HG02884 (cell line): ENCODE data around the gene GPR162.
A peak's percentile ranks its signal among the peaks of the same experiment; 100 is the strongest.
"Not testable (repeated sequence)": the region's sequence is repeated elsewhere in the genome, so short reads cannot be mapped to it uniquely, and the experiment has no call there.

Experiments
- ATAC-seq: cut with Tn5 transposase; IDR thresholded peaks from one replicate; pipeline ENCODE4 v1.9.1; 2021; ENCODE audit warnings: mild to moderate bottlenecking, moderate library complexity; ENCODE audit not compliant: unreplicated experiment

The GPR162 gene

DNA sequence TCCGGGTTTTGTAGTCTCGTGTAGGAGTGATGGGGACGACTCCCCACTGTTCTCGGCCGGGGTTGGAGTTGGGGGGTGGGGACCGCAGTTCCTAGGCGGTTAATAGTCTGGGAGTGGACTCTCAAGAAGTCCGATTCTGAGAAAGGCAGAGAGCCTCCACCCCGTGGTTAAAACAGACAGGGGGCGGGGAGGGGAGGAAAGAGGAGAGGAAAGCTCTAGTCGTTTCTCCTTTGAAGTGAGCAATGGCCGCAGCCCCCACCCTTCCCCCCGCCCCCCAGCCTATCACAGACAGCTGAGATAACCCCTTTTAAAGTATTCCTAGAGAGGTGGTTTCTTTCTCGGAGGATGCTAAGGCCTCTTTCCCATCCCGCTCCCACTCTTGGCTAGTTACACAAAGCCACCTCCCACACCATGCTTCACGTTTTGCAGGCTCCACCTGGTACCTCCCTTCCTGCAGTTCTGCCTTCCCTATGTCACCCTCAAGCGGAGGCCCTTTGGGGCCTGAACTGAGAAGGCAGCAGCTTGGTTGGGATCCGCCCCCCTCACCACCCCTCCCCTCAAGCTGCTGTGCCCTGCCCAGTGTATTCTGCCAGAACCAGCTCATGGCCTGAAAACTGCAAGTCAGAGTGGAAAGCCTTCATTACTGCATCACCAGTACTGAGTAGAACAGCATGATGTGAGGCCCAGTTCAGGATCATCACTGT lies 31.2 kb downstream of the GPR162 start:
- ATAC-seq: no peak

DNA sequence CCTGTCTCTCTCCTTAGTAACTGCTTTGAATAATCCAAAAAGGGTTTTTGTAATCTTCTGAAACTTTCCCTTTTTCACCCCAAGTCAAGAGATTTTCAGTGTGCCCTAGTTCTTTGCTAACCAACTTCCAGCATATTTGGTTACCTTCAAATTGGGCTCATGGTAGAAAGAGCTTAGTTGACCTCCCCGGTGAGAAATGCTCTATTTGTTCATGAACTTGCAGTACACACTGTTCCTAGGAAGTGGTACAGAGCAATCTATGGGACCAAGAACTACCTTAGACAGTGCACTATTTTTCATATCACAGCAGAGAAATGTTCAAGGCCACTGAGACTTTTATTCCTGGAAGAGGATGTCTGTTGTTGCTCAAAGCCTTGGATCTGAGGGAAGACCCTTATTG lies 32.0 kb downstream of the GPR162 start:
- ATAC-seq: no peak

DNA sequence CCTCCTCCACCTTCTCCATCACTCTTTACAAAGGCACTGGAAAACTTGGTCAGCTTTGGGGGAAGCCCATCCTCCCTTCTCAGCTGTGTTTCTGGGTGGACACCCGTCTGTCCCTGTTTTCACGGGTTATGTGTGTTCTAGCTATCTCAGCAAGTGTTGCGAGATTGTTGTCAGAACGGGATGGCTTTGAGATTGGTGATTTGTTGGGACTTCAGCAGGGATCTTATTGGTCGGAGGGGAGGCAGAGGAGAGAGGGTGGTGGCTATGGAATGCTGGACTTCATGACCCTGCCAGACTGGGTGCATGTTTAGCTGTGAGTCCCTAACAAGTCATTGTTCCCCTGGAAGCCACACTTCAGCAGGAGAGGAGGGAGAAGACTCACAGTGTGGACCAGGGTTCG lies 32.4 kb downstream of the GPR162 start:
- no peak for ATAC-seq

- no peak for ATAC-seq
These were observed 33.7 kb downstream of the GPR162 start for GRCh38 chr12:6855322-6855721.

GRCh38 chr12:6858799-6859198 lies 37.2 kb downstream of the GPR162 start:
- ATAC-seq: no peak

GRCh38 chr12:6860116-6860515 lies 38.5 kb downstream of the GPR162 start:
- ATAC-seq: no peak

GRCh38 chr12:6860942-6861341 lies 39.3 kb downstream of the GPR162 start:
- ATAC-seq: no peak

GRCh38 chr12:6861391-6861790 lies 39.8 kb downstream of the GPR162 start:
- no peak for ATAC-seq

DNA sequence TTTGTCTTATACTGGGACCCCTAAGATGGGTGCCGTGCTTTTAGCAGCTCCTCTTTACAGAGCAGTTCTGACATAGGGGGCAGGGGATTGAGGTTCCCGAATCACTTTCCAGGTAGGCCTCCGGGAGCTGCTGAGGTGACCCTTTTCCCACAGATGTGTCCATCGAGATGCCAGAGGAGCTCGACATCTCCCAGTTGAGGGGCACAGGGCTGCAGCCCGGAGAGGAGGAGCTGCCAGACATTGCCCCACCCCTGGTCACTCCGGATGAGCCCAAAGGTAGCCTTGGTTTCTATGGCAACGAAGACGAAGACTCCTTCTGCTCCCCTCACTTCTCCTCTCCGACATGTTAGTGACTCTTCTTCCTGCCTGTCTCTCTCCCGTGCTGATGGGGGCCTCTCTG lies 41.4 kb downstream of the GPR162 start:
- ATAC-seq: no peak

- no peak for ATAC-seq
These were observed 42.1 kb downstream of the GPR162 start for GRCh38 chr12:6863586-6864321.

GRCh38 chr12:6865307-6865706 lies 43.7 kb downstream of the GPR162 start:
- not testable (repeated sequence) for ATAC-seq

DNA sequence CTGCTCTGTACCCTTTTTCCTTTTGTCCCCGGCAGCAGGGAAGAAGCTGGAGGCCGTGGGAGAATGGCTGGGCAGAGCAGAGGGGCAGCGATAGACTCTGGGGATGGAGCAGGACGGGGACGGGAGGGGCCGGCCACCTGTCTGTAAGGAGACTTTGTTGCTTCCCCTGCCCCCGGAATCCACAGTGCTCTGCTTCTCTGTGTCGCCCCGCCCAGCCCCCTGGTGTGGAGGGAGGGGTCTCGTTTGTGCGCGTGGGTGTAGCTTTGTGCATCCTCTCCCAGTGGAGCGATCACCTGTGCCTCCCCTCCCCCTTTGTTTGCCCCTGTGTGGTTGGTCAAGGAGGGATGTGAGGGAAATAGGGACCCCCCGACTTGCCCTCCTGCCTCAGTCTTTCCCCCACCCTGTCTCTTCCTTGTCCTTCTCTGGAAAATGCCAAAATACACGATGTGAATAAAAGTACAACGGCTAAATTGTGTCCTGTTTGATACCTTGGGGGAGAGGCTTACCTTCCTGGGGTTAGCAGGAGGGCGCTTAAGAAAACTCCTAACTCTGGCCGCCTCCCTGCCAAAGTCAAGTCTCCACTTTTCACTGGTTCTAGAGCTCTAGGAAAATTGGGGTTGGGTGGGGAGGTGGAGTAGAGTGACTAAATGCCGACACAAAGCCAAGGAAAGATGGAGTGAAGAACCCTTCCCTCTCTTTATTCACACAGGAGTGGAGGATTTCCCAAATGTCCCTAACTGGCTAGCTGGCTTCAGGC lies 44.7 kb downstream of the GPR162 start:
- no peak for ATAC-seq

DNA sequence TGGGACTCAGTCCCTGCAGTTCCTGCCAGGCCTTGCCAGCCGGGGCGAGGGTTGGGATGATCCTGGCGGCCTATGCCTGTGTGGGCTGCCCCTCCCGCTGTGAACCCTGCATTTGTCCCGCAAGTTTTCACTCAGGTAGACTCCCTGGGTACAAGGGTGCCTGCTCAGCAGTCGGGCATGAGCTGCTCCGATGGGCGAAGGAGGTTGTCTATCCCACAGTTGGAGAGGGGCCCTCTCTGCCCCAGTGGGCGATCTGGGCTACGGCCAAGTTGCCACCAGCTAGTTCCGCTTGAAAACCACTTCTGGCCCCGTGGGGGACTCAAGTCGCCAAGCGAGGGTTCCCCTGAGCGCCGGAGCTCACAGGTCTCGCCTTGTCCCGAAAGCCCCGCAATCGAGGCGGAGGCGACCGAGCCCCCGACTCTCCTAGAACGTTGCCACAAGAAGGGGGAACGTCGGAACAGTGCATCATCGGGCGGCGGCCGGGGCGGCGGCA lies 45.3 kb downstream of the GPR162 start:
- ATAC-seq: no peak

DNA sequence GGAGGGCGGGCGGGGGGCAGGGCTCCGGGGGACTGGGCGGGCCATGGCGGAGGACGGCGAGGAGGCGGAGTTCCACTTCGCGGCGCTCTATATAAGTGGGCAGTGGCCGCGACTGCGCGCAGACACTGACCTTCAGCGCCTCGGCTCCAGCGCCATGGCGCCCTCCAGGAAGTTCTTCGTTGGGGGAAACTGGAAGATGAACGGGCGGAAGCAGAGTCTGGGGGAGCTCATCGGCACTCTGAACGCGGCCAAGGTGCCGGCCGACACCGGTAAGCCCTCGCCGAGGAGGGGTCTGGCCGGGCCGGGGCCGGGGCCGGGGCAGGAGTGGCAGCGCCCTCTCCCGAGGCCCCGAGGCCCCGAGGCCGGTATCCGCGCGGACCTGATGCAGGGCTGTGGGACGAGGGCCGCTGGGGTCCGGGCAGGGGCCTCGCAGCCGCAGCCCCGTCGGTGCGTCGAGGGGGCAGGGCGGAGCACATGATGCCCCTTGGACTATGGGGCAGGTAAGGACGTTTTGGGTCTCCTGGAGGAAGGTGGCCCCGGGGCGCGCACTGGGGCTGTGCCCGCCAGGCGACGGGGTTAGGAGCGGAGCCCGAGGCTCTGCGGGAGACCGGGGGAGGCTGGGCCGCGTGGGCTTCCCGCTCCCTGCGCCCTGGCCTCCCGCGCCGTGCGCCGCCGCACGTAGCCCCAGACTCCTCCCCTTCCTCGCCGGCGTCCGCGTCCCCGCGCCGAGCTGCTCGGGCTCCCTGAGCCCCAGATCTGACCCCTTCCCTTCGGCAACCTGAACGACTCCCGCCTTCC lies 46.0 kb downstream of the GPR162 start, which contains the start of gene TPI1:
Gene TPI1 (plus strand): TSS at position 119 of the 798 bp plus-strand sequence. CDS start 36 bp downstream, at position 155.
- ATAC-seq: peak; percentile 52

GRCh38 chr12:6868211-6869048 lies 46.8 kb downstream of the GPR162 start:
- no peak for ATAC-seq

GRCh38 chr12:6869049-6870021 lies 47.7 kb downstream of the GPR162 start:
- ATAC-seq: no peak

DNA sequence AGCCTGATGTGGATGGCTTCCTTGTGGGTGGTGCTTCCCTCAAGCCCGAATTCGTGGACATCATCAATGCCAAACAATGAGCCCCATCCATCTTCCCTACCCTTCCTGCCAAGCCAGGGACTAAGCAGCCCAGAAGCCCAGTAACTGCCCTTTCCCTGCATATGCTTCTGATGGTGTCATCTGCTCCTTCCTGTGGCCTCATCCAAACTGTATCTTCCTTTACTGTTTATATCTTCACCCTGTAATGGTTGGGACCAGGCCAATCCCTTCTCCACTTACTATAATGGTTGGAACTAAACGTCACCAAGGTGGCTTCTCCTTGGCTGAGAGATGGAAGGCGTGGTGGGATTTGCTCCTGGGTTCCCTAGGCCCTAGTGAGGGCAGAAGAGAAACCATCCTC lies 48.7 kb downstream of the GPR162 start:
- ATAC-seq: not testable (repeated sequence)
